Stomach (tissue), 9 donors: ENCODE data around the gene MAPK4. TPM values are rescaled to one million over a fixed set of nuclear protein-coding genes. Genes with fewer than 3 reads are reported as not detected.

ENCODE experiments used
- DNase-seq, 2 donors: peaks; one replicate each; pipeline versions ENCODE4 v3.0.0 to v3.0.0-alpha.2; 2013 to 2019
- H3K27ac ChIP-seq, 5 donors: fragments of 200-600 bp in 4 of 5; sonication (generic) in 4 of 5; one replicate each; pipeline ENCODE4 v1.5.1; 2013 to 2019; ENCODE audit warnings: mild to moderate bottlenecking in 1 of 5, moderate library complexity in 1 of 5
- H3K27me3 ChIP-seq, 3 donors: fragments of 200-600 bp; sonication (generic); one replicate each; pipeline ENCODE4 v1.5.1; 2017 to 2019; ENCODE audit warnings: mixed run types in 1 of 3
- H3K36me3 ChIP-seq, 4 donors: fragments of 200-600 bp; sonication (generic); 1 replicate in 3 of 4; 2 replicates in 1 of 4; pipeline ENCODE4 v1.5.1; 2016 to 2019
- H3K4me1 ChIP-seq, 4 donors: fragments of 200-600 bp; sonication (generic); one replicate each; pipeline ENCODE4 v1.5.1; 2016 to 2019
- H3K4me3 ChIP-seq, 4 donors: fragments of 200-600 bp; sonication (generic) in 3 of 4; one replicate each; pipeline ENCODE4 v1.5.1; 2016 to 2019; ENCODE audit warnings: mild to moderate bottlenecking in 1 of 4
- H3K9me3 ChIP-seq, 4 donors: fragments of 200-600 bp; sonication (generic); one replicate each; pipeline ENCODE4 v1.5.1; 2016 to 2019
- CTCF ChIP-seq, 7 experiments: fragments of 450-650 bp in 4 of 7; fragments of 200-600 bp in 3 of 7; sonication (generic) in 3 of 7; IDR thresholded peaks; one replicate each; pipeline ENCODE4 v1.5.1; 2016 to 2019; ENCODE audit warnings: antibody characterized with exemption in 7 of 7, control low read depth in 2 of 7, mild to moderate bottlenecking in 1 of 7
- EP300 ChIP-seq: sonication (generic); formaldehyde crosslinking; IDR thresholded peaks from one replicate; pipeline ENCODE4 v1.6.1; 2017; ENCODE audit warnings: antibody characterized with exemption
- POLR2A ChIP-seq, 4 donors: fragments of 450-650 bp; IDR thresholded peaks; one replicate each; pipeline ENCODE4 v1.6.1; 2016; ENCODE audit warnings: antibody characterized with exemption in 4 of 4, control low read depth in 2 of 4, mild to moderate bottlenecking in 1 of 4, moderate library complexity in 1 of 4
- POLR2AphosphoS5 ChIP-seq, 3 donors: sonication (generic); formaldehyde crosslinking; IDR thresholded peaks; one replicate each; pipeline ENCODE4 v1.6.1; 2016; ENCODE audit warnings: antibody characterized with exemption in 3 of 3
- WGBS, 5 donors: extraction: QIAGEN DNeasy Blood & Tissue Kit in 3 of 5; methylation state at CpG; one replicate each; pipeline versions ENCODE4 v1.1.5 to v1.1.7; 2013 to 2018; 5-methylcytosine and 5-hydroxymethylcytosine counted together
- intact Hi-C: fragments of 100-400 bp; cut with DNase I; formaldehyde crosslinking; loops from one replicate; pipeline ENCODE4 v1.15.1; 2023; ENCODE audit warnings: low total_unique reads
- polyA plus RNA-seq, 3 donors: library from polyadenylated mRNA; stranded (reverse); fragments of 200-250 nt; gene quantifications; one replicate each; pipeline ENCODE4 v1.2.3, GENCODE V29; 2013
- total RNA-seq, 5 donors: library from RNA; depleted of rRNA; stranded (reverse); fragments of >200 nt; gene quantifications; one replicate each; pipeline versions ENCODE4 v1.1.0 to v1.2.3, GENCODE V29; 2014 to 2016
- donor health status: healthy with polysubstance abuse.
- donor health status: Bipolar disorder and iron deficiency.
- donor health status: healthy.

MAPK4 gene
- total and polyA plus RNA-seq, 8 donors, result 0.19 to 86.0 (median 4.2) TPM

- H3K36me3 ChIP-seq, result no peaks in the 10 kb centered on the region
- H3K9me3 ChIP-seq, result peaks cover 0 to 21% (median 5%) of the 10 kb centered on the region in 4 donors
- no peaks in the 10 kb centered on the region for H3K27me3 ChIP-seq
- H3K27ac ChIP-seq, result no peak overlapping the region
- peaks cover 0 to 10% (median 4%) of the 10 kb centered on the region in 4 donors for H3K4me1 ChIP-seq
- DNase-seq, result no peak
- 50 to 77% (median 64%) methylated on average over 6 of the region's 6 CpGs for WGBS, 5 donors
- H3K4me3 ChIP-seq, result no peak overlapping the region
- intact Hi-C loops, result no loop called here
- TF ChIP-seq EP300 (no peak), POLR2A (IDR thresholded peaks at IDR 0.05) (no peak)
These were observed 105.1 kb downstream of the MAPK4 start for GRCh38 chr18:50665015-50665414.

GRCh38 chr18:50665519-50665918 is 105.6 kb downstream of the MAPK4 start:
- TF ChIP-seq EP300, result no peak
- no peak for TF ChIP-seq POLR2AphosphoS5 (IDR thresholded peaks at IDR 0.05)
- no peak for TF ChIP-seq CTCF (IDR thresholded peaks at IDR 0.05)
- no peak for TF ChIP-seq POLR2A (IDR thresholded peaks at IDR 0.05)
- Histone ChIP-seq H3K27me3 (no peaks in the 10 kb centered on the region), H3K36me3 (no peaks in the 10 kb centered on the region), H3K27ac (no peak overlapping the region), H3K4me3 (no peak overlapping the region), H3K4me1 (peaks cover 0 to 10% (median 4%) of the 10 kb centered on the region in 4 donors), H3K9me3 (peaks cover 0 to 21% (median 5%) of the 10 kb centered on the region in 4 donors)
- DNase-seq, result no peak
- intact Hi-C loops, result no loop called here

- TF ChIP-seq CTCF (IDR thresholded peaks at IDR 0.05) (no peak), POLR2AphosphoS5 (IDR thresholded peaks at IDR 0.05) (no peak), POLR2A (IDR thresholded peaks at IDR 0.05) (no peak), EP300 (no peak)
- peaks cover 0 to 10% (median 4%) of the 10 kb centered on the region in 4 donors for H3K4me1 ChIP-seq
- no peak for DNase-seq
- no peaks in the 10 kb centered on the region for H3K36me3 ChIP-seq
- H3K27me3 ChIP-seq, result no peaks in the 10 kb centered on the region
- no peak overlapping the region for H3K4me3 ChIP-seq
- H3K9me3 ChIP-seq, result peaks cover 0 to 15% (median 3%) of the 10 kb centered on the region in 4 donors
- 52 to 73% (median 63%) methylated on average over 4 of the region's 4 CpGs for WGBS, 5 donors
- H3K27ac ChIP-seq, result peak overlapping the region in 1 of 5 donors; percentile 13
- intact Hi-C loops, result no loop called here
These were observed 106.6 kb downstream of the MAPK4 start for GRCh38 chr18:50666536-50666935.

- H3K4me3 ChIP-seq, result no peak overlapping the region
- no peaks in the 10 kb centered on the region for H3K9me3 ChIP-seq
- H3K4me1 ChIP-seq, result peaks cover 0 to 5% (median 0%) of the 10 kb centered on the region in 4 donors
- DNase-seq, result no peak
- intact Hi-C loops, result no loop called here
- no peaks in the 10 kb centered on the region for H3K36me3 ChIP-seq
- TF ChIP-seq POLR2AphosphoS5 (IDR thresholded peaks at IDR 0.05) (no peak), CTCF (IDR thresholded peaks at IDR 0.05) (no peak), EP300 (no peak), POLR2A (IDR thresholded peaks at IDR 0.05) (no peak)
- WGBS, 5 donors, result 80 to 94% (median 87%) methylated on average over 3 of the region's 3 CpGs
- no peaks in the 10 kb centered on the region for H3K27me3 ChIP-seq
- H3K27ac ChIP-seq, result no peak overlapping the region
These were observed 111.5 kb downstream of the MAPK4 start for GRCh38 chr18:50671376-50671775.

- TF ChIP-seq CTCF (IDR thresholded peaks at IDR 0.05), result no peak
- TF ChIP-seq POLR2AphosphoS5 (IDR thresholded peaks at IDR 0.05), result no peak
- TF ChIP-seq POLR2A (IDR thresholded peaks at IDR 0.05), result no peak
- H3K4me3 ChIP-seq, result no peak overlapping the region
- H3K36me3 ChIP-seq, result no peaks in the 10 kb centered on the region
- DNase-seq, result no peak
- intact Hi-C loops, result no loop called here
- H3K27me3 ChIP-seq, result no peaks in the 10 kb centered on the region
- 71 to 77% (median 73%) methylated on average over 10 of the region's 10 CpGs for WGBS, 5 donors
- no peaks in the 10 kb centered on the region for H3K9me3 ChIP-seq
- no peaks in the 10 kb centered on the region for H3K4me1 ChIP-seq
- H3K27ac ChIP-seq, result no peak overlapping the region
These were observed 114.6 kb downstream of the MAPK4 start for GRCh38 chr18:50674307-50674980.
